Osteoblast (primary cell): ENCODE results near the gene TPH2. TPM values are rescaled to one million over a fixed set of nuclear protein-coding genes. Genes with fewer than 3 reads are reported as not detected.
A peak's percentile ranks its signal among the peaks of the same experiment; 100 is the strongest.

ENCODE experiments used
- DNase-seq: peaks from one replicate; pipeline ENCODE4 v3.0.0; 2011; ENCODE audit warnings: low spot score, mixed read lengths; ENCODE audit not compliant: insufficient read length; ENCODE audit errors: missing footprints
- H2AFZ ChIP-seq: 2 replicates; pipeline ENCODE4 v1.6.0; 2011; ENCODE audit warnings: mild to moderate bottlenecking, low read length
- H3K27ac ChIP-seq: 2 replicates; pipeline ENCODE4 v1.5.1; 2011; ENCODE audit warnings: mild to moderate bottlenecking, low read depth, low read length, moderate library complexity
- H3K27me3 ChIP-seq: 2 replicates; pipeline ENCODE4 v1.6.0; 2012; ENCODE audit warnings: mild to moderate bottlenecking, control low read depth, inconsistent platforms, low read length, moderate library complexity; ENCODE audit not compliant: insufficient read depth
- H3K36me3 ChIP-seq: 2 replicates; pipeline ENCODE4 v1.5.1; 2011; ENCODE audit warnings: mild to moderate bottlenecking, low read length, control low read depth, moderate library complexity; ENCODE audit not compliant: insufficient read depth
- H3K4me1 ChIP-seq: 2 replicates; pipeline ENCODE4 v1.5.1; 2011; ENCODE audit warnings: mild to moderate bottlenecking, low read length, control low read depth, moderate library complexity; ENCODE audit not compliant: insufficient read depth
- H3K4me2 ChIP-seq: 2 replicates; pipeline ENCODE4 v1.6.0; 2011; ENCODE audit warnings: mild to moderate bottlenecking, low read length; ENCODE audit not compliant: insufficient read depth
- H3K4me3 ChIP-seq: fragments of 200-600 bp; sonication (generic); 3 replicates; pipeline ENCODE4 v1.5.1; 2012; ENCODE audit warnings: mild to moderate bottlenecking, low read length, inconsistent platforms; ENCODE audit not compliant: insufficient read depth
- H3K79me2 ChIP-seq: 2 replicates; pipeline ENCODE4 v1.6.0; 2012; ENCODE audit warnings: mild to moderate bottlenecking, low read length, control low read depth, inconsistent platforms; ENCODE audit not compliant: insufficient read depth
- H3K9me3 ChIP-seq: 2 replicates; pipeline ENCODE4 v1.5.1; 2011; ENCODE audit warnings: low read depth, low read length, control low read depth
- H4K20me1 ChIP-seq: 2 replicates; pipeline ENCODE4 v1.6.0; 2012; ENCODE audit warnings: mild to moderate bottlenecking, low read length, control low read depth; ENCODE audit not compliant: insufficient read depth
- total RNA-seq: library from RNA; depleted of rRNA; stranded (reverse); fragments of >200 nt; gene quantifications from 2 replicates; pipeline ENCODE4 v1.2.3, GENCODE V29; 2012
- TF ChIP-seq, protein P1 (sequence below): IDR thresholded peaks from 2 replicates; pipeline ENCODE4 v1.5.1; 2011; ENCODE audit warnings: mild to moderate bottlenecking, low read depth, low read length, moderate library complexity; ENCODE audit errors: extremely low read depth

TPH2 gene
- total RNA-seq, 1 donor, result under 0.01 TPM

GRCh38 chr12:71900091-71900490 lies 38.6 kb upstream of the TPH2 start:
- Histone ChIP-seq H3K4me3 (no peak overlapping the region), H3K27ac (no peak overlapping the region), H3K9me3 (no peaks in the 10 kb centered on the region), H3K4me1 (no peaks in the 10 kb centered on the region), H3K4me2 (no peak overlapping the region), H3K36me3 (peaks cover 16% of the 10 kb centered on the region), H3K27me3 (no peaks in the 10 kb centered on the region), H4K20me1 (no peaks in the 10 kb centered on the region), H3K79me2 (no peaks in the 10 kb centered on the region), H2AFZ (no peak overlapping the region)
- TF ChIP-seq, protein P1, sequence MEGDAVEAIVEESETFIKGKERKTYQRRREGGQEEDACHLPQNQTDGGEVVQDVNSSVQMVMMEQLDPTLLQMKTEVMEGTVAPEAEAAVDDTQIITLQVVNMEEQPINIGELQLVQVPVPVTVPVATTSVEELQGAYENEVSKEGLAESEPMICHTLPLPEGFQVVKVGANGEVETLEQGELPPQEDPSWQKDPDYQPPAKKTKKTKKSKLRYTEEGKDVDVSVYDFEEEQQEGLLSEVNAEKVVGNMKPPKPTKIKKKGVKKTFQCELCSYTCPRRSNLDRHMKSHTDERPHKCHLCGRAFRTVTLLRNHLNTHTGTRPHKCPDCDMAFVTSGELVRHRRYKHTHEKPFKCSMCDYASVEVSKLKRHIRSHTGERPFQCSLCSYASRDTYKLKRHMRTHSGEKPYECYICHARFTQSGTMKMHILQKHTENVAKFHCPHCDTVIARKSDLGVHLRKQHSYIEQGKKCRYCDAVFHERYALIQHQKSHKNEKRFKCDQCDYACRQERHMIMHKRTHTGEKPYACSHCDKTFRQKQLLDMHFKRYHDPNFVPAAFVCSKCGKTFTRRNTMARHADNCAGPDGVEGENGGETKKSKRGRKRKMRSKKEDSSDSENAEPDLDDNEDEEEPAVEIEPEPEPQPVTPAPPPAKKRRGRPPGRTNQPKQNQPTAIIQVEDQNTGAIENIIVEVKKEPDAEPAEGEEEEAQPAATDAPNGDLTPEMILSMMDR, result peak; percentile 48
- DNase-seq, result peak; percentile 25

DNA sequence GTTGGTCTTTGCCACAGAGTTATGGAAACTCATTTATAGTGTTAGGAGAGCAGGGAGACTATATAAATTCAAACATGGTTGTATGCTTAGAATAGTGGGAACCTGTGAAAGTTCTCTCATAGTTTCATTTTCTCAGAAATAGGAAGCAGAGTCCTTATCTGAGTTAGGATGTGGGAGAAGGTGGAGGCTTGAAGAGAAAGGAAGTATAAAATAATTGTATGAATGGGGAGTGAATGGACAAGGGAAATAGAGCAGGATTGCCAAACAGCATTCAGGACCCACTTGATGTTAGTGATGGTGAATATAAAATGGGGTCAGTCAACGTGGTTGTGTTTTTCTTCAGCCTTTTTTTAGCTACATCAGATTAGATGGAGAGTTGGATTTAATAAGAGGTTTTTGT lies 34.0 kb upstream of the TPH2 start:
- Histone ChIP-seq H3K4me1 (no peaks in the 10 kb centered on the region), H3K79me2 (no peaks in the 10 kb centered on the region), H3K27ac (no peak overlapping the region), H3K36me3 (peaks cover 7% of the 10 kb centered on the region), H4K20me1 (no peaks in the 10 kb centered on the region), H3K9me3 (no peaks in the 10 kb centered on the region), H2AFZ (no peak overlapping the region), H3K4me3 (no peak overlapping the region), H3K27me3 (no peaks in the 10 kb centered on the region), H3K4me2 (no peak overlapping the region)
- DNase-seq, result no peak
- TF ChIP-seq, protein P1, result no peak

GRCh38 chr12:71935594-71935993 lies 3.1 kb upstream of the TPH2 start:
- Histone ChIP-seq H3K27me3 (peaks cover 4% of the 10 kb centered on the region), H3K4me2 (no peak overlapping the region), H3K36me3 (no peaks in the 10 kb centered on the region), H4K20me1 (no peaks in the 10 kb centered on the region), H3K27ac (no peak overlapping the region), H2AFZ (no peak overlapping the region), H3K4me3 (no peak overlapping the region), H3K9me3 (no peaks in the 10 kb centered on the region), H3K4me1 (no peaks in the 10 kb centered on the region), H3K79me2 (no peaks in the 10 kb centered on the region)
- no peak for DNase-seq
- TF ChIP-seq, protein P1, result no peak

GRCh38 chr12:71940068-71940467 lies 1.4 kb downstream of the TPH2 start:
- no peak for DNase-seq

More at GRCh38 chr12:71940068-71940467, 1.4 kb downstream of the TPH2 start:
- H3K4me1 ChIP-seq, result no peaks in the 10 kb centered on the region
- H3K27ac ChIP-seq, result no peak overlapping the region
- H3K4me3 ChIP-seq, result no peak overlapping the region
- H4K20me1 ChIP-seq, result no peaks in the 10 kb centered on the region
- no peaks in the 10 kb centered on the region for H3K79me2 ChIP-seq
- H3K9me3 ChIP-seq, result no peaks in the 10 kb centered on the region
- H3K4me2 ChIP-seq, result no peak overlapping the region
- H3K36me3 ChIP-seq, result no peaks in the 10 kb centered on the region
- no peaks in the 10 kb centered on the region for H3K27me3 ChIP-seq
- TF ChIP-seq, protein P1, result no peak
- no peak overlapping the region for H2AFZ ChIP-seq
